OCI-LY1 (cell line): ENCODE data around the gene KDM4B.
"Not testable (repeated sequence)": the region's sequence is repeated elsewhere in the genome, so short reads cannot be mapped to it uniquely, and the experiment has no call there.

Experiments used
- H2AFZ ChIP-seq: fragments of 200-600 bp; sonication (generic), shearing (Covaris generic); 2 replicates; pipeline ENCODE4 v1.6.0; 2014; ENCODE audit warnings: antibody characterized with exemption, mild to moderate bottlenecking, low read length
- H3F3A ChIP-seq: fragments of 200-600 bp; sonication (generic), shearing (Covaris generic); 2 replicates; pipeline ENCODE4 v1.6.0; 2014; ENCODE audit warnings: mild to moderate bottlenecking, antibody characterized with exemption, low read length, moderate library complexity; ENCODE audit not compliant: insufficient read depth
- H3K27ac ChIP-seq: fragments of 200-600 bp; sonication (generic); 2 replicates; pipeline ENCODE4 v1.5.1; 2014; ENCODE audit warnings: low read length, mixed run types, mild to moderate bottlenecking, low read depth; ENCODE audit not compliant: poor library complexity, severe bottlenecking
- H3K27me3 ChIP-seq: fragments of 200-600 bp; sonication (generic); 2 replicates; pipeline ENCODE4 v1.6.0; 2014; ENCODE audit warnings: antibody characterized with exemption, mild to moderate bottlenecking, low read length, moderate library complexity; ENCODE audit not compliant: insufficient read depth
- H3K36me3 ChIP-seq: fragments of 200-600 bp; sonication (generic); 2 replicates; pipeline ENCODE4 v1.6.1; 2014; ENCODE audit warnings: mild to moderate bottlenecking, antibody characterized with exemption, low read length, moderate library complexity, mixed read lengths; ENCODE audit not compliant: insufficient read depth
- H3K4me1 ChIP-seq: fragments of 200-600 bp; sonication (generic); 2 replicates; pipeline ENCODE4 v1.5.1; 2014; ENCODE audit warnings: mild to moderate bottlenecking, low read length, moderate library complexity; ENCODE audit not compliant: insufficient read depth, severe bottlenecking
- H3K4me2 ChIP-seq: fragments of 200-600 bp; sonication (generic), shearing (Covaris generic); 2 replicates; pipeline ENCODE4 v1.6.1; 2014; ENCODE audit warnings: low read length
- H3K4me3 ChIP-seq: fragments of 200-600 bp; sonication (generic); 2 replicates; pipeline ENCODE4 v1.5.1; 2014; ENCODE audit warnings: low read length, low read depth, mild to moderate bottlenecking, mixed read lengths; ENCODE audit not compliant: poor library complexity, severe bottlenecking
- H3K79me2 ChIP-seq: fragments of 200-600 bp; shearing (Covaris generic); 2 replicates; pipeline ENCODE4 v1.6.1; 2016; ENCODE audit warnings: mixed run types, low read length, mixed read lengths; ENCODE audit not compliant: insufficient read depth
- H3K9ac ChIP-seq: fragments of 200-600 bp; sonication (generic), shearing (Covaris generic); 2 replicates; pipeline ENCODE4 v1.6.1; 2014; ENCODE audit warnings: mild to moderate bottlenecking, low read length, mixed read lengths
- H3K9me2 ChIP-seq: fragments of 200-600 bp; sonication (generic), shearing (Covaris generic); 2 replicates; pipeline ENCODE4 v1.6.1; 2014; ENCODE audit warnings: low read depth, mild to moderate bottlenecking, low read length, mixed read lengths
- H3K9me3 ChIP-seq: fragments of 200-600 bp; shearing (Covaris generic); 2 replicates; pipeline ENCODE4 v1.6.1; 2014; ENCODE audit warnings: low read length, mixed read lengths
- H4K20me1 ChIP-seq: fragments of 200-600 bp; sonication (generic), shearing (Covaris generic); 2 replicates; pipeline ENCODE4 v1.6.0; 2016; ENCODE audit warnings: mild to moderate bottlenecking, low read length; ENCODE audit not compliant: insufficient read depth
- EZH2 ChIP-seq: fragments of 200-600 bp; sonication (generic), shearing (Covaris generic); IDR thresholded peaks from 2 replicates; pipeline ENCODE4 v1.8.0; 2017; ENCODE audit warnings: borderline replicate concordance, mixed run types, mild to moderate bottlenecking, antibody characterized with exemption, low read length, moderate library complexity, mixed read lengths
- TF ChIP-seq, protein P1 (sequence below): fragments of 200-600 bp; sonication (generic), shearing (Covaris generic); IDR thresholded peaks from 2 replicates; pipeline ENCODE4 v1.5.1; 2017; ENCODE audit warnings: mild to moderate bottlenecking, antibody characterized with exemption, low read length, moderate library complexity, mixed read lengths

Gene KDM4B

DNA sequence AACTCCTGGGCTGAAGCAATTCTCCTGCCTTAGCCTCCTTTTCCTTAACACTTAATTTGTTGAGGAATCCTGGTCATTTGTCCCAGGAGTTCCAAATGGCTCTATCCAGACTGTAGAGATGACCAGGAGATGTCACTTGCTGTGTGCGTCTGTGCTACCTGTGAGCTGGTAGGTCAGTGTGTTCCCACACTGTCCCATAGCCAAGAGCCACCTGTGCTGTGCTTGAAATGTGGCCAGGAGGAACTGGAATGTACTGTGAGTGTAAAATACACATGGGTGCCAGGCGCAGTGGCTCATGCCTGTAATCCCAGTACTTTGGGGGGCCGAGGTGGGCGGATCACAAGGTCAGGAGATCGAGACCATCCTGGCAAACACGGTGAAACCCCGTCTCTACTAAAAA is 29.4 kb upstream of the KDM4B start:
- no peaks in the 10 kb centered on the region for H3K27me3 ChIP-seq
- H3K4me2 ChIP-seq = no peak overlapping the region; the same call in 1 of the 2 replicates
- H3K27ac ChIP-seq = peak overlapping the region; percentile 73
- no peaks in the 10 kb centered on the region for H4K20me1 ChIP-seq
- H2AFZ ChIP-seq = no peak overlapping the region
- H3K79me2 ChIP-seq = no peaks in the 10 kb centered on the region
- H3F3A ChIP-seq = no peaks in the 10 kb centered on the region
- H3K9me2 ChIP-seq = no peaks in the 10 kb centered on the region
- H3K4me3 ChIP-seq = no peak overlapping the region
- H3K9ac ChIP-seq = no peak overlapping the region
- TF ChIP-seq EZH2 = no peak
- TF ChIP-seq, protein P1, sequence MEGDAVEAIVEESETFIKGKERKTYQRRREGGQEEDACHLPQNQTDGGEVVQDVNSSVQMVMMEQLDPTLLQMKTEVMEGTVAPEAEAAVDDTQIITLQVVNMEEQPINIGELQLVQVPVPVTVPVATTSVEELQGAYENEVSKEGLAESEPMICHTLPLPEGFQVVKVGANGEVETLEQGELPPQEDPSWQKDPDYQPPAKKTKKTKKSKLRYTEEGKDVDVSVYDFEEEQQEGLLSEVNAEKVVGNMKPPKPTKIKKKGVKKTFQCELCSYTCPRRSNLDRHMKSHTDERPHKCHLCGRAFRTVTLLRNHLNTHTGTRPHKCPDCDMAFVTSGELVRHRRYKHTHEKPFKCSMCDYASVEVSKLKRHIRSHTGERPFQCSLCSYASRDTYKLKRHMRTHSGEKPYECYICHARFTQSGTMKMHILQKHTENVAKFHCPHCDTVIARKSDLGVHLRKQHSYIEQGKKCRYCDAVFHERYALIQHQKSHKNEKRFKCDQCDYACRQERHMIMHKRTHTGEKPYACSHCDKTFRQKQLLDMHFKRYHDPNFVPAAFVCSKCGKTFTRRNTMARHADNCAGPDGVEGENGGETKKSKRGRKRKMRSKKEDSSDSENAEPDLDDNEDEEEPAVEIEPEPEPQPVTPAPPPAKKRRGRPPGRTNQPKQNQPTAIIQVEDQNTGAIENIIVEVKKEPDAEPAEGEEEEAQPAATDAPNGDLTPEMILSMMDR = no peak
- peaks cover 91% of the 10 kb centered on the region for H3K36me3 ChIP-seq
- no peaks in the 10 kb centered on the region for H3K9me3 ChIP-seq
- peaks cover 15% of the 10 kb centered on the region for H3K4me1 ChIP-seq

DNA sequence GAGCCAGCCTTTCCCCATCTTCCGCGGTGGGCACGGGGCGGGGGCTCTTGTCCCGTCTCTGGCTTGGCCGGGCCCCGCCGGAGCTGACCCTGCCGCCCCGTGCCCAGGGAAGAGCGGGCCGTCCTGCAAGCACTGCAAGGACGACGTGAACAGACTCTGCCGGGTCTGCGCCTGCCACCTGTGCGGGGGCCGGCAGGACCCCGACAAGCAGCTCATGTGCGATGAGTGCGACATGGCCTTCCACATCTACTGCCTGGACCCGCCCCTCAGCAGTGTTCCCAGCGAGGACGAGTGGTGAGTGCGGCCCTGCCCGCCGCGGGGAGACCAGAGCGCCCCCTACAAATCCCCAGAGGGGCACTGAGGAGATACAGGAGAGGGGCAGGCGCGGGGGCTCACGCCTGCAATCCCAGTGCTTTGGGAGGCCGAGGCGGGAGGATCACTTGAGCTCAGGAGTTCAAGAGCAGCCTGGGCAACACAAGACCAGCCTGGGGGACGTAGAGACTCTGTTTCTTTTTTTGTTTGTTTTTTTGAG is 27.2 kb upstream of the KDM4B start:
- not testable (repeated sequence) for H3K9me2 ChIP-seq, H3K9me3 ChIP-seq, H3K27ac ChIP-seq, H3K27me3 ChIP-seq, H3F3A ChIP-seq, H3K79me2 ChIP-seq, H3K9ac ChIP-seq, H4K20me1 ChIP-seq, H3K4me2 ChIP-seq, H2AFZ ChIP-seq, H3K4me3 ChIP-seq
- peaks cover 91% of the 10 kb centered on the region for H3K36me3 ChIP-seq
- peaks cover 15% of the 10 kb centered on the region for H3K4me1 ChIP-seq

DNA sequence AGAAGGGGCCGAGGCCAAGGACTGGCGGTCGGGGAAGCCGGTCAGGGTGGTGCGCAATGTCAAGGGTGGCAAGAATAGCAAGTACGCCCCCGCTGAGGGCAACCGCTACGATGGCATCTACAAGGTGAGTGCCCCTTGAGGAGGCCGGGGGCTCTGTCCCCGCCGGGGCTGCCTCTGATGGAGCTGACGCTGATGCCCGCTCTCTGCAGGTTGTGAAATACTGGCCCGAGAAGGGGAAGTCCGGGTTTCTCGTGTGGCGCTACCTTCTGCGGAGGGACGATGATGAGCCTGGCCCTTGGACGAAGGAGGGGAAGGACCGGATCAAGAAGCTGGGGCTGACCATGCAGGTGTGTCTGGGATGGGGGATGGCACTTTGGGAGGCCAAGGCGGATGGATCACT is 18.3 kb upstream of the KDM4B start:
- not testable (repeated sequence) for H3K4me3 ChIP-seq, H3K4me2 ChIP-seq, H3F3A ChIP-seq, H3K27ac ChIP-seq, H3K27me3 ChIP-seq, H3K9ac ChIP-seq, H3K4me1 ChIP-seq, H3K79me2 ChIP-seq, H3K9me2 ChIP-seq, H4K20me1 ChIP-seq, H2AFZ ChIP-seq, H3K9me3 ChIP-seq
- H3K36me3 ChIP-seq = peaks cover 93% of the 10 kb centered on the region

DNA sequence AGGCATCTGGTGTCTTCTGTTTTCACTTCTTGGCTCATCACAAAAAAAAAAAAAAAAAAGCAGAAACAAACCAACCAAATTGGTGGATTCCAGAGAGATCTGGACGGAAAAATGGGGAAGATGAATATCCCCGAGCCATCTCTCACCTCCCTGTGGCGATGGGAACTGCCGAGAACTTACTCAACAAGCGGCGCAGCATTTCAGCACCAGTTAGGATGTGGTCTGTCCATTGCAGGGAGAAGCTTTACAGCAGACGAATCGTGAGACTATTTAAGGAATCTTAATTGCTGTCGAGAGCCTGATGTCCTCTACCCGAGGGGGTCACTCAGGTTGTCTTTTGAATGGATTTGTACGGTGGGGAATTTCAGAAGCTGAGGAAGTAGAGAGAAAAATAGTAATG is 17.3 kb upstream of the KDM4B start:
- Histone ChIP-seq H3F3A (no peaks in the 10 kb centered on the region), H3K4me2 (no peak overlapping the region), H3K4me3 (no peak overlapping the region), H3K27me3 (no peaks in the 10 kb centered on the region), H3K79me2 (no peaks in the 10 kb centered on the region), H4K20me1 (no peaks in the 10 kb centered on the region), H3K27ac (no peak overlapping the region), H3K36me3 (peaks cover 92% of the 10 kb centered on the region), H3K9ac (no peak overlapping the region), H3K9me2 (no peaks in the 10 kb centered on the region), H3K4me1 (no peaks in the 10 kb centered on the region), H3K9me3 (no peaks in the 10 kb centered on the region), H2AFZ (no peak overlapping the region)
- TF ChIP-seq, protein P1 = no peak
- TF ChIP-seq EZH2 = no peak
